HG02798 (cell line): ENCODE measurements around the gene EEF1E1.
A peak's percentile ranks its signal among the peaks of the same experiment; 100 is the strongest.
"Not testable (repeated sequence)": the region's sequence is repeated elsewhere in the genome, so short reads cannot be mapped to it uniquely, and the experiment has no call there.

Experiments
- ATAC-seq: cut with Tn5 transposase; IDR thresholded peaks from one replicate; pipeline ENCODE4 v1.9.1; 2021; ENCODE audit warnings: mild to moderate bottlenecking; ENCODE audit not compliant: unreplicated experiment, poor library complexity

EEF1E1 gene

DNA sequence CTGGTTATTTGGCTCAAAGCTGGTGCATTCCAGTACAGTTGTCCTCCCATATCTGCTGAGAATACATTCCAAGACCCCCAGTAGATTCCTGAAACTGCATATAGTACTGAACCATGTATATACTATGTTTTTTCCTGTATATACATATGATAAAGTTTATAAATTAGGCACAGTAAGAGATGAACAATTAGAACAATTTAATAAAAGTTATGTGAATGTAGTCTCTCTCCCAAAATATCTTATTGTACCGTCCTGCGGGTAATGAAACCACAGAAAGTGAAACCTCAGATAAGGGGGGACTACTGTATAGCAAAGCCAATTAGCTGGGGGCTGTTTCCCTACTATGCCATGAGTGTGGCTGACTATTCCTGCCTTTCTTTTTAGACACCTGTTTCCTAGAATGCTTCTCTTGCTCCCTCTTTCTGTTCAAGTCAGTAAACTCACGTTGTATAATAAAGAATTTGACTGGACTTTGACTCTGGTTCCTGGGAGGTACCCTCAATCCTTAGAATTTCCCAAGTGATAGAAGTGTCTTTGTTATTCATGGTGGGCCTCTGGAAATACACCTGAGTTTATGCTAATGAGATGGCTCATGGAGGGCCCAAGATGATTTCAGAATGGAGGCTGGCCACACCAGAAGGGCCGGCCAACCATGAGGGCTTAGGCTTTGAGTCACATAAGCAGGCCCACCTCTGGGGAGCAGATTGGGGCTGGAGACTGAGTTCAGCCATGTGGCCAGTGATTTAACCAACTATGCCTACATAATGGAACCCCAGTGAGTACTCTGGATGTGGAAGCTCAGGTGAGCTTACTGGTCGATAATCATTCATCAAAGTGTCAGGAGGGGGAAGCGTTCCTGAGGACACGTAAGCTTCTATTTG is 37.5 kb downstream of the EEF1E1 start:
- ATAC-seq: no peak

DNA sequence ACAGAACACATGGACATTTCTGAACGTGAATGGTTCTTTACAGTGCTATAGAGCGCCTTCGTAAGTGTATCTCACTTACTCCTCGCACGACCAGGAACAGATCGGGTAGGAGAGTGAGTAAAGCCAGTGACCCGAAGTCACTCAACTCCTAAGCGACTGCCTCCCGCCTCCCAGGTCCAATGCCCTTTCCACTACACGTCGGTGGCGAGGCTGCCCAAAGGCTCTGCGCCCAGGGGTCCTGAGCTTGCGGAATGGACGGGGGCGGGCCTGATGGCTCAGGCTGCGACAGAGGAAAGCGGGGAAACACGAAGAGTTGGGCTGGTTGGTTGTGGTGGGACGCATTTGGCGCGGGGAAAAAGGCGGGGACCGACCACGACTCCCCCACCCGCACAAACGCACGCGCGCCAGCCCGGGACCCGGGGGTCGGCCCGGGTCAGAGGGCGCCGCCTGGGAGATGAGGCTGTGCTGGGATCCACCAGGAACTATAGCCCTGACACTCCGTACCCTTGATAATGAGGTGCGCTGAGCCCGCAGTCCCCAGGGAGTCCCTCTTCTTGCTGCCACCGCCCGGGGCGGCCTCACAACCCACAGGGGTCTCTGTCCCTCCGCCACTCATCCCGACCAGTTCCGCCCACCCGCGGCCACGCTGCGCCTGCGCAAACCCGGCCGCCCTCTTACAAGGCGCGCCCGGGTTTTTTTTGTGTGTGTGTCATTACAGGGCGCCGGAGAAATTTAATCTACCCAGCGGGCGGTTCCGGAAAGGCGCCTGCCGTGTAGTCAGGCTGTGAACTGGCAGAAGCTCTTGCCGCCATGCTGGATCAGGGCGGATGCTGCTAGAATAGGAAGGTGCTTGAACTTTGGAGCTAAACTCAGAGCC is 38.3 kb downstream of the EEF1E1 start, which contains the start of gene BLOC1S5:
Gene BLOC1S5, minus strand, starts transcription at position 629 of the 877 bp plus-strand sequence. Its CDS starts 13 bp downstream, at position 616.
- peak; percentile 87 for ATAC-seq

DNA sequence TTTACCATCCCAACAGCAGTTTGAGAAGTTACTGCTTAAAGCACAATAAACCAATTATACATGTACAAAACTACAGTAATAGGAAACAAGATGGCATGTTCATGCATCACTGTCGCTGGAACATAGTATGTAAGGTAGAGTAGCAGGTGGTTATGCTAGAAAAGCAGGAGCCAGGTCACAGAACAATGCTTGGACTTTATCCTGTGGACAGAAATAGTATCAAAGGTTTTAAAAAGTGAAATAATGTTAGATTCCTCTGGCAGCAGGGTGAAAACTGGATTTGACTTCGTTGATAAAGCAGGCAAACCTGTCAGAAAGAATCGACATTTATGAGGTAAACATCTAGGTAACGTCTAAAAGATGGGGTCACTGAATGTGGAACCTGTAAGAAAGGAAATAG is 40.6 kb downstream of the EEF1E1 start:
- no peak for ATAC-seq

GRCh38 chr6:8060346-8060745 is 42.0 kb downstream of the EEF1E1 start:
- ATAC-seq: no peak

GRCh38 chr6:8059129-8059528 is 43.2 kb downstream of the EEF1E1 start:
- ATAC-seq: no peak

DNA sequence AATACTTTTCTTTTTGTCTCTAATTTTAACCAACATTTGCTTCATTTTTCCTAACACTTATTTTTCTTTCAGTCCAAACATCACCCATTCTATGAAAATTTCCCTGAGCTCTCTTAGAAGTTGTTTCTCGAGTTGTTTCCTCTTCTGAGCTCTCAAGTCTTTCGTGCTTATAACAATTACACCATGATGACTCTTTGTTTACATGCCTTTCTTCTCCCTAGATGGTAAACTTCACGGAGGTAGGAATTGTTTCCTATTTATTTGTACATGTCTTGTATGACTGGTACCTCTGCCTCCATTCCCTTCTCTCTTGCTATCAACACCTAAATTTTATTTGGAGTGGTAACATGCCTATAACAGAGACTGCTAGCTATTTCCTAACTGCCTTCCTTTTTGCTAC is 44.6 kb downstream of the EEF1E1 start:
- no peak for ATAC-seq

DNA sequence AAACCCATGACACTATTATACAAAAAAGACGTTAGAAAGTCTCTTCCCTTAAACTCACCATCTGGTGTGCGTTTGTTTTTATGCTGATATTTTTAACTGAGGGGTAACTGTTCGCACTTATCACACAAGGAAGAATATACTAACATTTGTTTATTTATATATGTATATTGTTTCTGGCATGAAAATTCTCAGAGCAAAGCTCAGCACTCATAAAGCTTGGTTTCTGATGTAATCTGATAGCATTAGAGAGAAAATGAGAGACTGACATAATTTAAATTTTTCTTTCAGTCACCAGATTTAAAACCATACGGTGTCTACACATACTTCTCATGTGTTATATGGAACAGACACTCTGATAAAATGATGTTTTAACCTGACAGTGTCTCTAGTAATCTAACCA is 45.1 kb downstream of the EEF1E1 start:
- ATAC-seq: no peak

GRCh38 chr6:8054276-8054675 is 48.1 kb downstream of the EEF1E1 start:
- no peak for ATAC-seq

DNA sequence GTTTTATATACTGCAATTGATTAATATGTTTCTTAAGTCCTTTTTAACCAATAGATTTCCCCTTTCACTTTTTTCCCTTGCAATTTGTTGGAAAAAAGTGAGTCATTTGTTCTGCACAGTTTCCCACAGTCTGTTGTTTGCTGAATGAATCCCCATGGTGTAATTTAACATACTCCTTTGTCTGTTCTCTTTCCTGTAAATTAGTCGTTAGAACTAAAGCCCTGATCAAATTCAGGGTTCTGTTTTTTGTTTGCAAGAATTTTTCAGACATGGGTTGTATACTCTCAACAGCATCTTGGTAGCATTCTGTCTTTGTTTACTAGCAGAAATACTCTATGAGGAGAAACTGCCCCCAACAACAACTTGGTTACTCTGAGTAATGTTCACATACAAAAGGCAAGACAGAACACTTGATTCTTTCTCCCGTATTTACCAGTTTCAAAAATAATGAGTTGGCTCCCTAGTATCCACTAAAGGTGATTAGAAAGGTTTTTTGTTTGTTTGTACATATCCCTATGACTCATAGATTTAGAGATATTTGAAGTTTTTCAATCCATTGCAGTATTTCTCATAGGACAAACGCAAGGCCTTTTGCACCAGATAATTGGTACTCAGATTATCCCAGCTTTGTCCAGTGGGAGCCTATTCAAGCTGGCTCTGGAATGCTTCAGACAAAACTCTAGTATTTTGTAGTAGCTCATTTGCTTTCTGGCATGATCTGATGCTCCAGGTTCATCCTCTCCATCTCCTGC is 54.6 kb downstream of the EEF1E1 start:
- no peak for ATAC-seq

- ATAC-seq: not testable (repeated sequence)
Observed at GRCh38 chr6:8045769-8046168, 56.6 kb downstream of the EEF1E1 start.

DNA sequence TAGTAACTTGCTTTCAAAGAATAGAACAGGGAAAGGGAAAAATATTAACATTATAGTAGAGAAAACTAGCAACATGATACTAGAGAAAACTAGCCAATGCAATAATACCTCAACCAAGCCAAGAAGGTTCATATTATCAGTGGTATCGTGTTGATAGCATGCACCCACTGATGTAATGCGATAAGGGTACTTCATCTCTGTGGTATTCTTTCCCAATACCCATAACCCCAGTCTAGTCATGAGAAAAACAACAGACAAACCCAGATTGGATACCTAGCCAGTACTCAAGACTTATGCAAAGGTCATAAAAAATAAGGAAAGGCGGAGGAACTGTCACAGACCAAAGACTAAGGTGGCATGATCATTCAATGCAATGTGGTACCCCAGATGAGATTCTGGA is 59.1 kb downstream of the EEF1E1 start:
- ATAC-seq: no peak

DNA sequence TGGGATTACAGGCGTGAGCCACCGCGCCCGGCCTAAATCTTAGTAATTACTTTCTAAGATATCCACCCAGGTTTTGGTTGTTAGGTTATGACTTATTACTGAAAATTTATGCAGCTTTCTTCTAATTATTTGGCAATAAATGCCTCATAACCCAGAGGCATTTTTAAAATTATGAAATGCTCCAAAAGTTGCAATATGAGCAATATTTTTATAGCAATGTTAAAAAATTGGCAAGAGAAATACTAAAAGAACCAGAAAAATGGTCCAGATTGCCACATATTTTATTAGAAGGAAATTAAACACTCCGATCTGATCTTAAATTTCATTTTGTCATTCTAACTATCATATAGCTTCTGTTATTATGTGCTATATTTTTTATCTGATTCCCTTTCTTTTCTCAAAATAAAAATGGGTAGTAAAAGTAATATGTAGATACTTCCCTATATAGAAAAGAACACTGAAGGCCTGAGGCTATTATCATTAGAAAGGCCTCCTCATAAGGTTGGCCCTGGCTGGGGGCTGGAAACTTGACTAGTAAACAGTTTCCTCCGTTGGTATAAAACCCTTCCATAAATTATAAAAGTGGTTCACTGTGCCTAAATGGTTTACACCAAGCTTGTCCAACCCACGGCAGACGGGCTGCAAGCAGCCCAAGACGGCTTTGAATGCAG is 60.3 kb downstream of the EEF1E1 start:
- ATAC-seq: no peak

DNA sequence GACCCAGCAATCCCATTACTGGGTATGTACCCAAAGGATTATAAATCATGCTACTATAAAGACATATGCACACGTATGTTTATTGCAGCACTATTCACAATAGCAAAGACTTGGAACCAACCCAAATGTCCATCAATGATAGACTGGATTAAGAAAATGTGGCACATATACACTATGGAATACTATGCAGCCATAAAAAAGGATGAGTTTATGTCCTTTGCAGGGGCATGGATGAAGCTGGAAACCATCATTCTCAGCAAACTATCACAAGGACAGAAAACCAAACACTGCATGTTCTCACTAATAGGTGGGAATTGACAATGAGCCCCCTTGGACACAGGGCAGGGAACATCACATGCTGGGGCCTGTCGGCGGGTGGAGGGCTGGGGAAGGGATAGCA is 68.2 kb downstream of the EEF1E1 start:
- ATAC-seq: not testable (repeated sequence)

DNA sequence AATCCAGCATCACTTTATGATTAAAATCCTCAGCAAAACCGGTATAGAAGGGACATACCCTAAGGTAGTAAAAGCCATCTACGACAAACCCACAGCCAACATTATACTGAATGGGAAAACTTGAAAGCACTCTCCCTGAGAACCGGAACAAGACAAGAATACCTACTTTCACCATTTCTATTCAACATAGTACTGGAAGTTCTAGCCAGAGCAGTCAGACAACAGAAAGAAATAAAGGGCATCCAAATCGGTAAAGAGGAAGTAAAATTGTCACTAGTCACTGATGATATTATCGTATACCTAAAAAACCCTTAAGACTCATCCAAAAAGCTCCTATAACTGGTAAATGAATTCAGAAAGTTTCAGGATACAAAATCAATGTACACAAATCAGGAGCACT is 71.4 kb downstream of the EEF1E1 start:
- no peak for ATAC-seq
